HepG2 (cell line): Measurements from ENCODE around the gene BLVRA. TPM values are rescaled to one million over a fixed set of nuclear protein-coding genes. Genes with fewer than 3 reads are reported as not detected.
A peak's percentile ranks its signal among the peaks of the same experiment; 100 is the strongest.

ENCODE experiments used
- ATAC-seq: fragments of 200-7000 bp; cut with Tn5 transposase; 3 replicates; pipeline ENCODE4 v1.9.1; 2020; ENCODE audit warnings: mild to moderate bottlenecking, moderate library complexity
- BruUV-seq: library from RNA; stranded (reverse); fragments of 400-500 nt; replicated peaks from 2 replicates; lab custom pipeline; 2021; lab: Mats Ljungman, UMichigan
- CTCF ChIA-PET: fragments of 300-600 bp; formaldehyde crosslinking; extraction: SDS; loops from one replicate; lab custom pipeline; 2021; ENCODE audit warnings: low total read pairs, inconsistent platforms, low intra/inter-chr PET ratio; lab: Yijun Ruan, JAX
- POLR2A ChIA-PET: fragments of 350-600 bp; sonication (Branson Sonifier 250); formaldehyde crosslinking; loops from one replicate; lab custom pipeline; 2020; ENCODE audit warnings: antibody characterized with exemption, inconsistent platforms; lab: Yijun Ruan, JAX
- DNase-seq: peaks from one replicate; pipeline ENCODE4 v3.0.0-alpha.2; 2015; ENCODE audit warnings: low spot score
- FAIRE-seq: peaks from 3 replicates; lab custom pipeline; 2011; peaks lifted over from hg19 to GRCh38; lab: Jason Lieb, UNC
- H2AFZ ChIP-seq: one replicate; pipeline ENCODE4 v1.6.1; 2011; ENCODE audit warnings: low read length, inconsistent platforms
- H3K27ac ChIP-seq: fragments of 300-600 bp; 3 replicates; pipeline ENCODE4 v1.8.0; 2011; ENCODE audit warnings: mixed run types, mild to moderate bottlenecking, mixed read lengths, low read length, inconsistent platforms; ENCODE audit not compliant: insufficient read depth; ENCODE audit errors: extremely low read length
- H3K27me3 ChIP-seq, 2 experiments: fragments of 200-600 bp in 1 of 2; 2 replicates in 1 of 2; 3 replicates in 1 of 2; pipeline versions ENCODE4 v1.6.0 to v1.8.0; 2011; ENCODE audit warnings: low read length in 2 of 2, mild to moderate bottlenecking in 2 of 2, moderate library complexity in 2 of 2, inconsistent platforms in 1 of 2; ENCODE audit not compliant: insufficient read depth in 2 of 2, control insufficient read depth in 1 of 2
- H3K36me3 ChIP-seq, 2 experiments: fragments of 200-600 bp in 1 of 2; replicated peaks in 1 of 2; 2 replicates in 1 of 2; 3 replicates in 1 of 2; pipeline versions ENCODE4 v1.5.1 to v1.8.0; 2011; ENCODE audit warnings: low read length in 2 of 2, inconsistent platforms in 1 of 2; ENCODE audit not compliant: insufficient read depth in 2 of 2, control insufficient read depth in 1 of 2
- H3K4me1 ChIP-seq: 2 replicates; pipeline ENCODE4 v1.5.1; 2012; ENCODE audit warnings: low read length, inconsistent platforms; ENCODE audit not compliant: insufficient read depth
- H3K4me2 ChIP-seq: 2 replicates; pipeline ENCODE4 v1.6.0; 2011; ENCODE audit warnings: low read depth, low read length, inconsistent platforms
- H3K4me3 ChIP-seq, 3 experiments: fragments of 200-600 bp in 1 of 3; sonication (generic), shearing (Covaris generic) in 1 of 3; replicated peaks in 1 of 3; 2 replicates each; pipeline ENCODE4 v1.5.1; 2011 to 2016; ENCODE audit warnings: low read length in 3 of 3, inconsistent platforms in 2 of 3, low read depth in 2 of 3, mild to moderate bottlenecking in 2 of 3, control low read depth in 1 of 3, mixed read lengths in 1 of 3; ENCODE audit not compliant: insufficient read depth in 1 of 3
- H3K79me2 ChIP-seq: one replicate; pipeline ENCODE4 v1.6.1; 2011; ENCODE audit warnings: low read length, inconsistent platforms; ENCODE audit not compliant: insufficient read depth
- H3K9ac ChIP-seq: 2 replicates; pipeline ENCODE4 v1.6.0; 2011; ENCODE audit warnings: mild to moderate bottlenecking, low read depth, low read length, inconsistent platforms; ENCODE audit not compliant: insufficient read depth
- H3K9me3 ChIP-seq: 2 replicates; pipeline ENCODE4 v1.5.1; 2012; ENCODE audit warnings: mild to moderate bottlenecking, low read length
- H4K20me1 ChIP-seq: 2 replicates; pipeline ENCODE4 v1.6.0; 2011; ENCODE audit warnings: inconsistent platforms, mild to moderate bottlenecking, low read length, moderate library complexity; ENCODE audit not compliant: insufficient read depth
- AFF4 ChIP-seq: sonication (generic); formaldehyde crosslinking; IDR thresholded peaks from 2 replicates; pipeline ENCODE4 v1.4.0; 2020; ENCODE audit warnings: missing genetic modification reagents
- RXRA ChIP-seq: sonication (generic); formaldehyde crosslinking; IDR thresholded peaks from 2 replicates; pipeline ENCODE4 v1.5.1; 2020; ENCODE audit warnings: missing genetic modification reagents
- ZNF296 ChIP-seq: sonication (generic); formaldehyde crosslinking; conservative IDR thresholded peaks from 2 replicates; pipeline ENCODE4 v1.5.0; 2020; ENCODE audit warnings: mild to moderate bottlenecking, missing genetic modification reagents
- ZNF775 ChIP-seq: sonication (generic); formaldehyde crosslinking; IDR thresholded peaks from 2 replicates; pipeline ENCODE4 v1.4.0; 2020; ENCODE audit warnings: missing genetic modification reagents, mild to moderate bottlenecking, moderate library complexity, borderline replicate concordance
- WGBS: methylation state at CpG from one replicate; pipeline ENCODE4 v1.1.6; 2017; ENCODE audit warnings: low lambda C conversion rate; 5-methylcytosine and 5-hydroxymethylcytosine counted together
- in situ Hi-C: cut with HindIII; loops from 2 replicates; pipeline ENCODE4 v1.10.0; 2017; ENCODE audit warnings: low pct_unique_long_range_greater_than_20kb; ENCODE audit not compliant: extremely low pct_ligation_motif_present
- intact Hi-C: fragments of 100-400 bp; cut with micrococcal nuclease; formaldehyde crosslinking; loops from one replicate; pipeline ENCODE4 v1.10.0; 2022; ENCODE audit not compliant: unreplicated experiment
- polyA plus RNA-seq, 8 experiments: library from polyadenylated mRNA; depleted of rRNA in 3 of 8; stranded (reverse) in 7 of 8; unstranded in 1 of 8; fragments of >200 nt; fragmentation: Illumina TruSeq in 4 of 8; extraction: Trizol in 4 of 8; gene quantifications; 2 replicates each; pipeline versions ENCODE4 v1.2.1 to v1.2.3, GENCODE V29; 2011 to 2016; ENCODE audit warnings: low read depth in 4 of 8, missing spikeins in 1 of 8, mixed read lengths in 1 of 8; ENCODE audit not compliant: insufficient read depth in 1 of 8
- total RNA-seq, 5 experiments: library from RNA; depleted of rRNA; stranded (reverse); fragments of >200 nt; fragmentation: Illumina TruSeq; extraction: Trizol; gene quantifications; 2 replicates each; pipeline ENCODE4 v1.2.3, GENCODE V29; 2016; ENCODE audit warnings: low read depth in 1 of 5

The BLVRA gene
- total and polyA plus RNA-seq, 2 of the 13 experiments (the other 11 are each of a cell fraction or from before 2014, with no cell fraction given) = 39.2 to 64.2 TPM

GRCh38 chr7:43727494-43727893, 31.0 kb upstream of the BLVRA start:
- H3K4me3 ChIP-seq = peak overlapping the region in 1 of 3 experiments; percentile 24; a peak in 2 of 6 replicates
- CTCF ChIA-PET = interaction anchor here (3.0 kb wide), 1 partner anchor 111 kb away, joined by 14 read pairs; no protein-coding TSS in a partner anchor
- TF ChIP-seq ZNF296 (CRISPR knock-in tag) (no peak), ZNF775 (CRISPR knock-in tag) (no peak), AFF4 (CRISPR knock-in tag) (no peak), RXRA (CRISPR knock-in tag) (no peak)
- TF ChIP-seq, all 625 proteins: peak for 0
- WGBS = 21% methylated on average over 1 of the region's 1 CpG
- H3K79me2 ChIP-seq = peaks cover 63% of the 10 kb centered on the region
- no peak overlapping the region for H2AFZ ChIP-seq
- FAIRE-seq (no peak), DNase-seq (no peak), ATAC-seq (no peak)
- no peak overlapping the region for H3K27ac ChIP-seq
- H4K20me1 ChIP-seq = peaks cover 5% of the 10 kb centered on the region; the same call in 1 of the 2 replicates
- no peaks in the 10 kb centered on the region; a peak in 1 of 5 replicates for H3K27me3 ChIP-seq
- H3K4me1 ChIP-seq = peaks cover 35% of the 10 kb centered on the region
- no peaks in the 10 kb centered on the region; a peak in 1 of 5 replicates for H3K36me3 ChIP-seq
- in situ Hi-C loops (no loop called here), intact Hi-C loops (no loop called here)
- H3K9me3 ChIP-seq = no peaks in the 10 kb centered on the region
- peak overlapping the region; percentile 56 for H3K4me2 ChIP-seq
- POLR2A ChIA-PET = no interaction called here
- H3K9ac ChIP-seq = no peak overlapping the region
- no TSS peak for BruUV-seq
